Osteoblast (primary cell): ENCODE results near the gene TSN. TPM values are rescaled to one million over a fixed set of nuclear protein-coding genes. Genes with fewer than 3 reads are reported as not detected.
"Not testable (repeated sequence)": the region's sequence is repeated elsewhere in the genome, so short reads cannot be mapped to it uniquely, and the experiment has no call there.

Experiments used
- DNase-seq: peaks from one replicate; pipeline ENCODE4 v3.0.0; 2011; ENCODE audit warnings: low spot score, mixed read lengths; ENCODE audit not compliant: insufficient read length; ENCODE audit errors: missing footprints
- H2AFZ ChIP-seq: 2 replicates; pipeline ENCODE4 v1.6.0; 2011; ENCODE audit warnings: mild to moderate bottlenecking, low read length
- H3K27ac ChIP-seq: 2 replicates; pipeline ENCODE4 v1.5.1; 2011; ENCODE audit warnings: mild to moderate bottlenecking, low read depth, low read length, moderate library complexity
- H3K27me3 ChIP-seq: 2 replicates; pipeline ENCODE4 v1.6.0; 2012; ENCODE audit warnings: mild to moderate bottlenecking, control low read depth, inconsistent platforms, low read length, moderate library complexity; ENCODE audit not compliant: insufficient read depth
- H3K36me3 ChIP-seq: 2 replicates; pipeline ENCODE4 v1.5.1; 2011; ENCODE audit warnings: mild to moderate bottlenecking, low read length, control low read depth, moderate library complexity; ENCODE audit not compliant: insufficient read depth
- H3K4me1 ChIP-seq: 2 replicates; pipeline ENCODE4 v1.5.1; 2011; ENCODE audit warnings: mild to moderate bottlenecking, low read length, control low read depth, moderate library complexity; ENCODE audit not compliant: insufficient read depth
- H3K4me2 ChIP-seq: 2 replicates; pipeline ENCODE4 v1.6.0; 2011; ENCODE audit warnings: mild to moderate bottlenecking, low read length; ENCODE audit not compliant: insufficient read depth
- H3K4me3 ChIP-seq: fragments of 200-600 bp; sonication (generic); 3 replicates; pipeline ENCODE4 v1.5.1; 2012; ENCODE audit warnings: mild to moderate bottlenecking, low read length, inconsistent platforms; ENCODE audit not compliant: insufficient read depth
- H3K79me2 ChIP-seq: 2 replicates; pipeline ENCODE4 v1.6.0; 2012; ENCODE audit warnings: mild to moderate bottlenecking, low read length, control low read depth, inconsistent platforms; ENCODE audit not compliant: insufficient read depth
- H3K9me3 ChIP-seq: 2 replicates; pipeline ENCODE4 v1.5.1; 2011; ENCODE audit warnings: low read depth, low read length, control low read depth
- H4K20me1 ChIP-seq: 2 replicates; pipeline ENCODE4 v1.6.0; 2012; ENCODE audit warnings: mild to moderate bottlenecking, low read length, control low read depth; ENCODE audit not compliant: insufficient read depth
- CTCF ChIP-seq: IDR thresholded peaks from 2 replicates; pipeline ENCODE4 v1.5.1; 2011; ENCODE audit warnings: mild to moderate bottlenecking, low read depth, low read length, moderate library complexity; ENCODE audit errors: extremely low read depth
- total RNA-seq: library from RNA; depleted of rRNA; stranded (reverse); fragments of >200 nt; gene quantifications from 2 replicates; pipeline ENCODE4 v1.2.3, GENCODE V29; 2012

Gene TSN
- total RNA-seq, 1 donor, result 50.7 TPM

DNA sequence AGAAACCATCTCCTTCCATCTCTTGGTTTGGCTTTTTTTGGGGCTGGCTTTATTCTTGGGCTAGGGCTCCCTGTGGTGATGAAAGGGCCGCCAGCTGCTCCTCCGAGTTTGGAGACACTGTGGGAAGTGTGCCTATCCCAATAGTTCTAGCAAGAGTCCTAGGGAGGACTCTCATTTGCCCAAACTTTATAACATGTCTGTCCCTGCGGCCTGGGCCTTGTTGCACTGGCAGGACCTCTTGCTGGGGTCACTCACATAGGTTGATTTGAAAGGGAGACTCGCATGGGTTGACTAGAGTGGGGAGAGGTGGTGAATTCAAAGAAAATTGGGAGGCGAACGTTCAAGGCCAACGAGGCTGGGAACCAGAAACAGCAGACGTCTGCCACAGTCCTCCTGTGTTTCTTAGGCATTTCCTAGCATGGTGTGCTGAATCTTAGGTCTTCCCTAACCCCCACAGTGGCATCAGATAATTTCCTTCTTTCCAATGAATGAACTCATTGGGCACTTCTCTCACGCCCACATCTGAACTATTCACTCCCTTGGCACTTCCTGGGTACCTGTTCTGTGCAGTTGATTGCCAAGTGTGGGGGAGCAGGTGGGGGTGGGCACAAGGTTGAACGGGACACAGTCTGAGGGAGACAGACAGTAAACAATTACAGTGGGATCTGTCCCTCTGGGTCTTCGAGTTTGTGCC is 45.5 kb upstream of the TSN start:
- no peak overlapping the region for H2AFZ ChIP-seq
- no peak overlapping the region for H3K27ac ChIP-seq
- no peaks in the 10 kb centered on the region for H3K9me3 ChIP-seq
- no peak for TF ChIP-seq CTCF
- H3K36me3 ChIP-seq, result no peaks in the 10 kb centered on the region
- no peaks in the 10 kb centered on the region for H3K27me3 ChIP-seq
- H4K20me1 ChIP-seq, result no peaks in the 10 kb centered on the region
- H3K4me3 ChIP-seq, result no peak overlapping the region
- H3K4me2 ChIP-seq, result no peak overlapping the region
- H3K79me2 ChIP-seq, result no peaks in the 10 kb centered on the region
- peaks cover 17% of the 10 kb centered on the region for H3K4me1 ChIP-seq
- DNase-seq, result no peak

- peak overlapping the region; percentile 12 for H2AFZ ChIP-seq
- H3K36me3 ChIP-seq, result no peaks in the 10 kb centered on the region
- H3K79me2 ChIP-seq, result no peaks in the 10 kb centered on the region
- no peaks in the 10 kb centered on the region for H3K9me3 ChIP-seq
- DNase-seq, result peak; percentile 61
- peak overlapping the region; percentile 43 for H3K4me3 ChIP-seq
- H4K20me1 ChIP-seq, result no peaks in the 10 kb centered on the region
- no peaks in the 10 kb centered on the region for H3K27me3 ChIP-seq
- H3K4me2 ChIP-seq, result peak overlapping the region; percentile 61
- H3K27ac ChIP-seq, result no peak overlapping the region
- peaks cover 17% of the 10 kb centered on the region for H3K4me1 ChIP-seq
- TF ChIP-seq CTCF, result no peak
Observed at GRCh38 chr2:121710470-121711170, 44.8 kb upstream of the TSN start.

- H3K4me1 ChIP-seq, result peaks cover 17% of the 10 kb centered on the region
- H2AFZ ChIP-seq, H3K4me3 ChIP-seq, H3K36me3 ChIP-seq, H3K9me3 ChIP-seq, H3K79me2 ChIP-seq, DNase-seq, H4K20me1 ChIP-seq, H3K27ac ChIP-seq, H3K27me3 ChIP-seq, H3K4me2 ChIP-seq: not testable (repeated sequence)
Observed at GRCh38 chr2:121711481-121711880, 44.0 kb upstream of the TSN start.

GRCh38 chr2:121716126-121716525 is 39.3 kb upstream of the TSN start:
- no peak for DNase-seq
- Histone ChIP-seq H3K27me3 (no peaks in the 10 kb centered on the region), H3K9me3 (no peaks in the 10 kb centered on the region), H4K20me1 (no peaks in the 10 kb centered on the region), H3K27ac (no peak overlapping the region), H2AFZ (no peak overlapping the region), H3K4me2 (no peak overlapping the region), H3K4me1 (peaks cover 4% of the 10 kb centered on the region), H3K36me3 (no peaks in the 10 kb centered on the region), H3K4me3 (no peak overlapping the region), H3K79me2 (no peaks in the 10 kb centered on the region)
- TF ChIP-seq CTCF, result no peak
